Inferior parietal cortex (tissue), 1 donor: Measurements from ENCODE around the gene MACROD2.

Source experiments
- DNase-seq: peaks from one replicate; pipeline ENCODE4 v3.0.0-alpha.2; 2016; ENCODE audit errors: extremely low spot score

MACROD2 gene

DNA sequence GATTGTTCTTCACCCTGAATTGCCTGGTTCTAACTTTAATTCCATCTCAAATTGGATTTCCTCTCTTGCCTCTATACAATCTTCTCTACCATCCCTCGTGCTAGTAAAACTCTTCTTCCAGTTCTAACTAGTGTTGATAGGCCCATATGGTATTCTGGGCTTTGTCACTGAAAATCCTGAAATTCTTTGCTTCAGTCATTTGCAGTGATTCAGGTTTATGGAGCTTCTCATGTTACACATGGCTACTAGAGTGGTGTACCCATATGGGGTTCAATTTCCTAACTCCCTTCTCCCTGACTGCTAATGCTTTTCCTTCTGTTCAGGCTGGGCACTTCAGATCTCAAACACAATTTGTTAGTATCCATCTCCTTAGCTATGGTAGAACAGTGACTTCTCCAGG lies 1621.3 kb downstream of the MACROD2 start:
- no peak for DNase-seq

DNA sequence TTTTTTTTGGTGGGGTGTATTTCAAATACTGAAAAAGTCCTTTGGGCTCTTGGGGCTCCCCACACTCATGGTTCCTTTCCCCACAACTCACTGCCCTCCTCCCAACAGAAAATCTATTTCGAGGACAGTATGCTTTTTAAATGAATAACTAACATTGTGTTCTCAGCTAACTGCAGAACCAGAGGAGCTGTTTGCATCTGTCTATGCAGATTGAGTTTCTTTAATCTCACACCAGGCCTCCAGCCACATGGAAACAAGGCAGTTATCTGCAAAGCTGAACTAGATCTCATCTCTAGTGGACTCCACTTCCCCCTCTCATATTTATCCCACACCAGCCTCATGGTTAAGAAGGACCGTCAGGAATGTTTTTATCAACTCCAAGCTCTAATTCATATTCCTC lies 1622.8 kb downstream of the MACROD2 start:
- DNase-seq = no peak

GRCh38 chr20:15618912-15619311 lies 1623.6 kb downstream of the MACROD2 start:
- no peak for DNase-seq

- DNase-seq = no peak
These were observed 1624.0 kb downstream of the MACROD2 start for GRCh38 chr20:15619341-15619740.

- DNase-seq = no peak
These were observed 1624.5 kb downstream of the MACROD2 start for GRCh38 chr20:15619816-15620215.

GRCh38 chr20:15622368-15622767 lies 1627.1 kb downstream of the MACROD2 start:
- DNase-seq = no peak

- DNase-seq = no peak
These were observed 1627.9 kb downstream of the MACROD2 start for GRCh38 chr20:15623215-15623614.

GRCh38 chr20:15625981-15626380 lies 1630.7 kb downstream of the MACROD2 start:
- DNase-seq = no peak

GRCh38 chr20:15627089-15627488 lies 1631.8 kb downstream of the MACROD2 start:
- no peak for DNase-seq

GRCh38 chr20:15627501-15627903 lies 1632.2 kb downstream of the MACROD2 start:
- no peak for DNase-seq

GRCh38 chr20:15628851-15629353 lies 1633.6 kb downstream of the MACROD2 start:
- DNase-seq = no peak

DNA sequence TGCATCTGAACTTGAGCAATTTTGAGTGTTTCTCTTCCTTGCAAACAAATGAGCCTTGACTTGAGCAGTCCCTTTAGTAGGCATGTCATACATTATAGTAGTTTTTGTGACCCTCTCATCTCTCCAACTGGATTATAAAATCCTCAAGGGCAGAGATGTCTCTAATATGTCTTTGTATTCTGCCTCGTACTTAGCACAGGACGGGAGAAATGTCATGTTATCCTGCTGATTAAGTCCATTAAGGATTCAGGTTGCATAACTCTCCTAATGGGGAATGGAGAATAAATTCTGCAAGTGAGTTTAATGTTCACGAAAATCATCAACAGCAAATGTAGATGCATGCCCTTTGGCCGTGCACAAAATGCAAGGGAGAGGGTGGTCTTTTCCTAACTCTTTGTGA lies 1635.0 kb downstream of the MACROD2 start:
- no peak for DNase-seq

GRCh38 chr20:15632680-15633079 lies 1637.4 kb downstream of the MACROD2 start:
- DNase-seq = no peak

GRCh38 chr20:15634102-15634501 lies 1638.8 kb downstream of the MACROD2 start:
- no peak for DNase-seq

DNA sequence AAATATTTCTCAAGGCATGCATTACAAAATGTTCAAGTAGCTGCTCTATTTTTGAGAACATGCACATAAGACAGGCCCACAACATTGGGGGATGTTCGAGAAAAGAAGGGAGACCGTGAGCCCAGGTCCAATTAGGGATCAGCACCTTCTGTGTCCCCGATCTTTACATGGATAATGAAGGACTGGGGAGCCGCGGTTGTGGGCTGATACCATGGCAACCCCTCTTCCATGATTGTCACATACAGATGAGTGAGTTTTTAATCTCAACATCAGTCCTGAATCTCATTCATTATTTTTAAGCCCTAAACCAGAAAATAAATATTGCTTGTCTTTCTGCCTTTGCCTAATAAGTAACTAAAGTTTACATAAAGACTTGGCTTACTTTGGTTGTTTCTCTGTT lies 1642.2 kb downstream of the MACROD2 start:
- no peak for DNase-seq

- no peak for DNase-seq
These were observed 1642.8 kb downstream of the MACROD2 start for GRCh38 chr20:15637950-15638754.

DNA sequence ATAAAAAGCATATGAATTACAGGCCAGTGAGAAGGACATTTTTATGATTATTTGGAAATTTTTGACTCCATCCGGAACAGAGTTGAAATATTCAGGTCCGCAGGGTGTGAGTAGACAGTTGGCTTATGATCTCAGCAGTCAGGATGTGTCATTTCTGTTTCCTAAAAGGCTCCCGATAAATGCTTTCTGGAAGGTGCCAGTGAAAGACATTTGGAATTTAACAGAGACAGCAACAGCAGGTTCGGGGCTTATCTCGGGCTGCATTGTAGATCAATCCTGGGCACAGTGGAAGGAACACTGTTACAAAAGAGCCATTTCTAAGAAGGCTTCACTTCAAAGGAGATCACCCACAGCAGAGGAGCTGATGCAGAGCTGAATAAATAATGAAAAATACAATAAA lies 1643.5 kb downstream of the MACROD2 start:
- DNase-seq = no peak

- DNase-seq = no peak
These were observed 1644.5 kb downstream of the MACROD2 start for GRCh38 chr20:15639839-15640238.

DNA sequence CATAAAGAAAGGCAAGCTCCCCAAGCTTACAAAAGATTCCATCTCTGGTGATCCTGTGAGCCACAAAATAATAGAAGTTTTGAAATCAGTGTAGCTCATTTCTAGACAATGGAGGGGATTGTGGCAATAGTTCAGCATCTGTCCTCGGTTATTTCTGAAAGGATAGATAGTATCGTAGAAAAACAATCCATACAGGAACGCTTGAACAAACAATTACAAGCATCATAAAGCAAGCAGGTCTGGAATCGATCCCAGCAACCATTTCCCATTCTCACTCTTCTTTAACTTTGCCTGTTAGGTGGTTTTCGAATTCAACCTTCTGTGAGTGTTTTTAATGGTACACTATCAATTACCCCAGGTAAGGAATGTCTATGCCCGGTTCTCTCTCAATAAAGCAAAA lies 1646.8 kb downstream of the MACROD2 start:
- DNase-seq = no peak

DNA sequence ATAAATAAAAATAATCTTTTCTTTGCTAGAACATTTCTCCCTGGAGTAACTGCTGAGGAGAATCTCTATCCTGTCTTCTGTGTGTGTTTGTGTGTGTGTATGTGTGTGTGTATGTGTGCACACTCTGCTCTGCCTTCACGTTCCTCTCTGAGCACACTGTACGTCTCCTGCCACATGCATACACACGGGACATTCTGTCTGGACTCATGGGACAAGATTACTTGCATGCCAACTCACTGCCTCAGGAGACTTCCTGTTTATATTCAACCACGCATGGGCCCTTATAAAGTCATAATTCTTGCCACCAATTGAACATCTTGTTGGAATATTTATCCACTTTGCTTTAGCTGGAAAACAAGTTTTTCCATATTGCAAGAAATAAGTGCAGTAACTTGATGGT lies 1647.4 kb downstream of the MACROD2 start:
- DNase-seq = no peak

- DNase-seq = no peak
These were observed 1648.4 kb downstream of the MACROD2 start for GRCh38 chr20:15643713-15644112.

DNA sequence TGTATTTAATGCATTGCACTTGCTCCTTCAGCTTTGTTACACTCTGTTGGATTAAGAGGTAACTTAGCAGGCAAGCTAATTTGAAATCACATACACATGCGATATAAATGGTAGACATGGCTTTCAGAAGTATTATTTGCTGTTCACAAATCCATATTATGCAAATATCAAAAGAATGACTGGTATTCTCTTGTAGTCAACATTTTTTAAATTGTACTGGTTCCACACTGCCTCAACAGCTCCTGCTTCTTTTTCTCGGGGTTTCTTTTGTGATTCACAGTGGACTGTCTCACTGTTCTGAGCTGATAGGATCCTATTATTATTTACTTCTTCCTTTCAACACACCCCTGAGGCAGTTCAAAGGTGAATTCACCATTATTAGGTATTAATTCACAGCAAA lies 1650.5 kb downstream of the MACROD2 start:
- no peak for DNase-seq

DNA sequence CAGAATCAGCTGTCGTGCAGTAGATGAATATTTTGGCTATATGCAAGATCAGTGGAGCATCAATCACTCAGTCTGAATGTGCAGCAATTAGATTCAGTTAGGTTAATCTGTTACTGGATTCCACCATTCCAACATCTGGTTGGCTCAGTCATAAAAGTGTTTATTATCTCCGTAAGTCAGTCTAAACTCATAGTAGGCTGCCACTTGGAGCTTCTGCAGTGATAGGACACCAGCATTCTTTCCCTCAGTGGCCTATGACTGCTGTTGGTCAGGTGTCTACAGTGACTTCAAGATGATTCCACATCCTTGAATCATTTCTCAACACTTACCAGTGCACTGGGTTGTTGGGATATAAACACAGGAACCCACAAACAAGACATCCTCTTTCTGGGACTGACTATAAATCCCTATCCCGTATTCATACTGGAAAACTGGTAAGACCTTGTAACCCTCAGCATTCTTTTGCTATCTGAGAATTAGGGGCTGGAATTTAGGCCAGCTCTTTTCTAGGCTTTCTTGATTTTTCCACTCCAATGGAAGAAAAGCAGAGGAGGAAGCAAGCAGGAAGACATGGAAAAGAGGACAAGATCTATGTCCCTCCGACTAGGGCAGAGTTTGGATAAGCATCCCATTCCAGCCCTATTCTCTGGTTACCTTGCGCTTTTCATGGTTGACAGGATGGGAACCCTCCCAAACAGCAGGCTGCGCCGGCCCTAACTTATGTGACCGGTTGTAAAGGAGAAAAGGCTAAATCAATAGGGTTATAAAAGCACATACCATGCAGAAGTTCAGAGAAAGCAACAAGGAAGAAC lies 1658.3 kb downstream of the MACROD2 start:
- no peak for DNase-seq
